Skeletal muscle cell (primary cell): ENCODE data around the gene KISS1R.
A peak's percentile ranks its signal among the peaks of the same experiment; 100 is the strongest.

Experiments
- DNase-seq: peaks from one replicate; pipeline ENCODE4 v3.0.0-alpha.2; 2010; ENCODE audit warnings: low read depth
- H3K4me3 ChIP-seq: 2 replicates; pipeline ENCODE4 v1.5.1; 2011; ENCODE audit warnings: low read depth, mild to moderate bottlenecking, control low read depth, low read length, moderate library complexity

KISS1R gene

DNA sequence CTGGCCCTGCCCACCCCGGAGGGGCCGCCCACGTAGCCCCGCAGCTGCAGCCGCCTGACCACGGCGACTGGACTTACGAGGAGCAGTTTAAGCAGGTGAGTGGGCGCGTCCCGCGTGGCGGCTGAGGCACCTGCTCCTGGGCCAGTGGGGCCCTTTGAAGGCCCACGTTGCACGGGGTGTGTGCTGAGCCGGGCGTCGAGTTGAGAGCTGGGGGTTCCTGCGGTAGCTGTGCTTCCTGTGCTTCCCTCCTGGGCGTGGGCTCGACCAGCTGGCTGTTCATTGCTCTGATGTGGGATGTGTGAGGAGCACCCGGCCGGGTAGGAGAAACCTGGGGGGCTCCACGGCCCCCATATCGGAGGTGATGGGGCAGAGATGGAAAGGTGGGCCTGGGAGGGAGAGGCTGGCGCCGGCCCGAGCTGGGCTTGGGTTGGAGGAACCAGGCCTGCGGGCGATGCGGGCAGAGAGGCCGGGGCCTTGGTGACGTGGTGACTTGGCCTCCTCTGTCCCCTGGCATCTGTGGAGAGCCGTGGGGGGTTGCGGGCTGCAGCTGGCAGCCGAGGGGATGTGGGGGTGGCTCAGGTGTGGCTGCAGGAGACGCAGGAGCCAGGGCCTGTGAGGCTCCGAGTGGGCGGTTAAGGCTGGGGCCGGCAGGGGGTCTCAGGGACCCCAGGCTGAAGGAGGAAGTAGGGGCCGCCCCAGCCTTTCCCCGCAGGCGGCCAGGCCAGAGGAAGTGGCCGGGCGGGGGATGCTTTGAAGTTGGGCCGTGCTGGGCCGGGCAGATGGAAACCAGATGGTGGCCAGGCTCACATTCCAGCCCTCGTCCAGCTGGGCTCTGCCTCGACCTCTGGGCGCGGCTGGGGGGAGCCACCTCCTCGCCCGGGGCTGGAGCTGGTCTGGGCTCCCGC, 15.8 kb downstream of the KISS1R start:
- peak overlapping the region; percentile 7 for H3K4me3 ChIP-seq
- peak; percentile 54 for DNase-seq

DNA sequence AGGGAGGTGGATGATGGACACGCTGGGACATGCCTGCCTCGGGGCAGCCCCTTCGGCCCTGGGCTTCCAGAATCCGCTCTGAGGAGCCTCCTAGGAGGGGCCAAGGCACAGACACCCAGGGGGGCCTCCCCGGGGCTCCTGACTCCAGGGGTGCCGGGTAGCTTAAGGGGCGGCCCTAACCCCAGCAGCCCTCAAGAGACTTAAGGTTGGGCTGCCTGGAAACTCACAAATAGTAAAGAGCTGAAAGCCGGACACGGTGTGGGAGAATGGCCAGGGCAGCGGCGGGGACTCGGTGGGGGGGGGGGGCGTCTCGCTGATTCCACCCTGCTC, 16.4 kb downstream of the KISS1R start:
- no peak for DNase-seq
- peak overlapping the region; percentile 6 for H3K4me3 ChIP-seq

DNA sequence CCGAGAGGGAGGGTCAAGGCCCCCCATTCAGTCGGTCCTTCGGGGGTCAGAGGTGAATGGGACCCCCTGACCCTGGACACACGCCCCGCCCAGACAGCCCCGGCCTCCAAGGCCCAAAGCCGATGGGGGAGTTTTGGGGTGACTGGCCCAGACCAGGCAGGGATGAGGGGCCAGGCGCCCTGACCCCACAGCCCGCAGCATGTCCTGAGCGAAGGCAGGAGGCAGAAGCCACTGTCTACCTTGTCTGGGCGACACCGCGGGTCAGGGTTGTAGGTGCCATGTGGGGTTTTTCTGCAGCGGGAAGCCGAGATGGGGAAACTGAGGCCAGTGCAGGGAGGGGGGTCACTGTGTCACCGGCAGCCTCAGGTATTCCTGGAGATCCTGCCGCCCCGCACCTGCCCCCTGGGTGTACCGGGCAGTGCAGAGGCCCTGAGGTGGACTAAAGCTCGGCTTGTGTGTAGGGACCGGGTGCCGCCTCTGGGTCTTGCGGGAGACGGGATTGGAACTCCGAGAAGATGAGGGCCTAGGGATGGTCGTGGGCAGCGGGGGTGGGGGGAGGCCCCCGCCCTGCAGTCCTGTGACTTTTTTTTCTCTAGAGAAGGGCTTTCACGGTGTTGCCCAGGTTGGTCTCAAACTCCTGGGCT, 17.2 kb downstream of the KISS1R start:
- no peak for DNase-seq
- H3K4me3 ChIP-seq: no peak overlapping the region

DNA sequence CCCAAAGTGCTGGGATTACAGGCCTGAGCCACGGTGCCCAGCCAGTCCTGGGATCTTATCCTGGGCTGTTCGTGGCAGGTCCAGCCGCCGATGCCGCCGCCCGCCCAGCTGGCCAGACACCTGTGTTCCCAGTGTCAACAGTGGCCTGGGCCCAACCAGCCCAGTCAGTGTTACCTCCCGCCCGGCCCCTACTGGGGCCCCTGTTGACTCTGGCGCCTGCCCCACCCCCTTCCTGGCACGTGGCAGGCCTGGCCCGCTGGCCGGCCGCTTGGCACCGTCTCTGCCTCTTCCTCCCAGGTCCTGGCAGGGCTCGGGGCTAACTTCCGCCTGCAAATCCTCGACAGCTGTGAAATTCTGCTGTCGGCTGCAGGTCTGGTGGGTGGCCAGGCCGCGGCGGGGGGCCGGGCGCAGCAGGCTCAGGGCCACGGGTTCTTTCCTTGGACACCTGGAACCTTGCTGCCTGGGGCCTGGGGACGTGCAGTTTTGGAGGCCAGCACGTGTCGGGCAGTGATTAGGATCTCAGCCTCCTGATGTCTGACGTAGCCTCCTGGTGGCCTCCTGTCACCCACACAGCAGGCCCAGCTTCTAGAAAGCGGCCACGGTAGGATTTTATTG, 17.8 kb downstream of the KISS1R start:
- DNase-seq: peak; percentile 38
- H3K4me3 ChIP-seq: no peak overlapping the region

DNA sequence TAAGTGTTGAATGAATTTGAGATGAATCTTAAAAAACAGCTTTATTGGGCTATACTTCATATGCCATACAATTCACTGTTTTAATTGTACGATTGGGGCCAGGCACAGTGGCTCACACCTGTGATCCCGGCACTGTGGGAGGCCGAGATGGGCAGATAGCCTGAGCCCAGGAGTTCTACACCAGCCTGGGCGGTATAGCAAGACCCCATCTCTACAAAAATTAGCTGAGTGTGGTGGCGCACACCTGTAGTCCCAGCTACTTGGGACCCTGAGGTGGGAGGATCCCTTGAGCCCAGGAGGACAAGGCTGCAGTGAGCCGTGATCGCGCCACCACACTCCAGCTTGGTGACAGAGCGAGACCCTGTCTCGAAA, 19.0 kb downstream of the KISS1R start:
- no peak overlapping the region for H3K4me3 ChIP-seq
- no peak for DNase-seq

DNA sequence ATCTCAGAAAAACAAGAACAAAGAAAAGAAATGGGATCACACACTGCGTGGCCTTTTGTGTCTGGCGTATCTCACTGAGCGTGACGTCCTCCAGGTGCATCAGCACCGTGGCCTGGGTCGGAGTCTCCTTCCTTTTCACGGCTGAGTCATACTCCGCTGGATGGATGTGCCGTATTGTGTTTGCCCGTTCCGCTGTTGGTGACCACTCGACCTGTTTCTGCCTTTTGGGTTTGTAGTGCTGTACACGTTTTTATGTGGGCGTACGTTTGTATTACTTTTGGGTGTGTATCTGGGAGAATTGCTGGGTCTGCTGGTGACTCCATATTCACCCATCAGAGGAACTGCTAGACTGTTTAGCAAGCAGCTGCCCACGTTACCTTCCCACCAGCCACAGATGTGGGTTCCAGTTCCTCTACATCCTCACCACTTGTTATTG, 20.1 kb downstream of the KISS1R start:
- DNase-seq: no peak
- no peak overlapping the region for H3K4me3 ChIP-seq

DNA sequence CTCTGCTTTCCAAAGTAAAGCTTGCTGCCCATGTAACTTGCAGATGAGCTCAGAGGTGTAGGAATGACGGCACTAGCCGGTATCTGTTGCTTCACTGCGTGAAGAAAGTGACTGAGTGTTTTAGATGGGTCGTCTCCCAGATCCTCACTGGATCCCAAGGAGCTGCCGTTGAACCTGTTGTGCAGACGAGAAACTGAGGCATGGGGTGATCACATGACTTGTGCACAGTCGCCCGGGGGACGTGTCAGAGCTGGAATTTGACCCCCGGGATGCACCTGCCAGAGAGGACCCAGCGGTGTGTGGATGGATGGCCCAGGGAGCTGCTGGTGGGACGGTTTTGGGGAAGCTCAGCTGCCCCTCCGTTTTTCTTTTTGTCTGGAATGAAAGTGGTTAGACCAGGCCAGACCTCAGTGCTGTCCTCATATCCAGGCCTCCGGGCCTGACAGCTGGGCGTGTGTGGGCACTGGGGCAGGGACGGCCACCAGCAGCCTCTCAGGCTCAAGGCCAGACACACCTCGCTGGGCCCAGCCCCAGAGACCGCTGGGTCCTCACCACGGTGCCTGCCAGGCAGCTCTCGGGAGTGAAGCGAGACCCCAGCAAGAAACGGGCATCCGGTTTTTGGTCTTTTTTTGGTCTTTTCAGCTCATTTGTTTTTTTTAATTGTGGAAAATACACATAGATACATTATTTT, 21.2 kb downstream of the KISS1R start:
- DNase-seq: no peak
- H3K4me3 ChIP-seq: no peak overlapping the region

DNA sequence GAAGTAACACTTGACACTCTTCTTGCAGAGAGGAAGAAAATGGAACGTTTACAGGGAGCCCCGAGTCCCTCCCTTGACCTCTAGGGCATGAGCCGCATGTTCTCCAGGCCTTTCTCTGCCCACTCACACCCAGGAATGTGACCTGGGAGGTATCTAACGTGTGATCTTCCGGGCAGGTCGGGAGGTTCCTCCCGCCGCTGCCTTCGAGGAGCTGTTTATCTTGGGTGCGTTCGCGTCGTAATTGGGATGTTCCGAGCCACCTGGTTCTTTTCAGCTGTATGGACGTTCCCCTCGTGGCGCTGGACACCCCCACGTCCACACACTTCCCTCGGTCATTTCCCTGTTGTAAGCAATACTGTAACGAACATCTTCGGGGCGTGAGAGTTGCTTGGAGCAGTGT, 22.3 kb downstream of the KISS1R start:
- DNase-seq: no peak
- H3K4me3 ChIP-seq: no peak overlapping the region

DNA sequence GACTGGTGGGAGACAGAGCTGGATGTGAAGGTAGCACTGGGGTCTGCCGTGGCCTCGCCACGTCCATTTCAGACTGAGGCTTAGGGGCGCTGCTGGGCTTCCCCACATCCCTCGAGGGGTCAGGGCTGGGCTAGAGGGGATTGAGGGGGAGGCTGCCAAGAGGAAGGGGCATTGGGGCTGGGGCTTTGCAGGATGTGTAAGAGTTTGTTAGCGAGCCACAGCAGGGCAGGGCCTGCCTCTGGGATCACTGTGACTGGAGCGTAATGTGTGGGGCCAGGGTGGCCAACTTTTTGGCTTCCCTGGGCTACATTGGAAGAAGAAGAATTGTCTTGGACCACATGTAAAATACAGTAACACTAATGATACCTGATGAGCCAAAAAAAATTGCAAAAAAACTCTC, 22.8 kb downstream of the KISS1R start:
- H3K4me3 ChIP-seq: no peak overlapping the region
- DNase-seq: no peak

DNA sequence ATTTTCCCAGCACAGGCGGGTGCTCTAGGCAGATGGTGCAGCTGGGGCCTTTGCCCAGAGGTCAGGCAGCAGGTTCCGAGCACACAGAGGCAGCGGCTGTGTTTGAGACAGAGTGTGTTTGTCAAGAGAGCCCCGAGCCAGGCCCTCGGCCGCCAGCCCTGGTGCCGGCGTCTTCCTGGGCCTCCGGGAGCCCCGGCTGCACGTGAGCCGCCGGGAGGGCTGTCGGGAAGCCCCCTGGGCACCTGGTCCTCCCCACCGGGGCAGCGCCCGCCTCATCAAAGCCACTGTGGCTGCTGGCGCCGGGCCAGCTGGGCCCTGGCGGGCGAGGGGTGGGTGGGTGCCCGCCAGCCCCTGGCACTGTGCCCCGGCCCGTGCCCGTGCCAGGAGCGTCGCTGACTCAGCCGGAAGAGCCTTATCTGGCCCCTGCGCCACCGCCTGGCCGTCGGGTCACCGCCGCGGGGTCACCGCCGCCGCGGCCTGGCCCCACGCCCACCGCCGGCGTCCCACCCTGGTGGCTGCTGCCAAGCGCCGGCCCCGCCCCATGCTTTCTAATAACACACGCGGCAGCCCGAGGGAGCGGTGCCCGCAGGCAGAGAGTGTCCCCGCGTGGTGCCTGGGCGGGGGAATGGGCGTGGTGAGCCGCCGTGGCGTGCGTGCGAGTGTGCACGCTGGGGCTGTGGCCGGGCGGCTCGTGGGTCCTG, 23.6 kb downstream of the KISS1R start:
- no peak overlapping the region for H3K4me3 ChIP-seq
- no peak for DNase-seq

DNA sequence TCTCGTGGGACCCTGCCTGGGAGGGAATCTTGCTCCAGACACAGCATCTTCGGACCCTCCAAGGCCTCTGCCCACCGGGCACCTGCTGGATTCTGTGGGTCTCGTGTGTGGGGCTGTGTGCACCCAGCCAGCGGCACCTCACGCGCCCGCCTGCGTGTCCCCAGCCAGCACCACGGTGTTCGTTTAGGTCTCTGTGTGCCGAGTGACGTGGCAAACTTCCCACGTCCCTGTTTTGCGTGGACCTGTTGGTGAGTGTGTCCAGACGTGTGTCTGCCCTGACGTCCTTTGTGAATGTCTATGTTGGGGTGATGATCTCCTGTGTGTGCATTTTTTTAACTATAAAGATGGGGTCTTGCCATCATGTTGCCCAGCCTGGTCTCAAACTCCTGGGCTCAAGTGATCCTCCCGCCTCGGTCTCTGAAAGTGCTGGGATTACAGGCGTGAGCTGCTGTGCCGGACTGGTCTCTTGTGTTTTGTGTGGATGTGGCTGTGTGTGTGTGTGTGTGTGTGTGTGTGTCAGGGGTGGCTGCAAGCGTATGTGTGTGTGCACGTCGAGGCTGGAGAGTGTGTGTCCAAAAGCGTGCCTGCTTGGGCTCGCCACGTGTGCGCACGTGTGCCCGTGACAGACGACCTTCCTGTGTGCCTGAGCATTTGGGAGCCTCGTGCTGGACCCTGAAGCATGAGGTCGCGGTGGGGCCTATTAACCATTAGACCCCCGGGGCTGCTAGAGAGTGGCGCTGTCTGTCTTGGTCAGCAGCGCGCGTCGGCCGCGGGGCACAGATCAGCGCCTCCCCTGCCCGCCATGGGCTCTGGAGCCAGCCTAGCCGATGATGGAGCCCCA, 24.4 kb downstream of the KISS1R start:
- DNase-seq: no peak
- H3K4me3 ChIP-seq: no peak overlapping the region

DNA sequence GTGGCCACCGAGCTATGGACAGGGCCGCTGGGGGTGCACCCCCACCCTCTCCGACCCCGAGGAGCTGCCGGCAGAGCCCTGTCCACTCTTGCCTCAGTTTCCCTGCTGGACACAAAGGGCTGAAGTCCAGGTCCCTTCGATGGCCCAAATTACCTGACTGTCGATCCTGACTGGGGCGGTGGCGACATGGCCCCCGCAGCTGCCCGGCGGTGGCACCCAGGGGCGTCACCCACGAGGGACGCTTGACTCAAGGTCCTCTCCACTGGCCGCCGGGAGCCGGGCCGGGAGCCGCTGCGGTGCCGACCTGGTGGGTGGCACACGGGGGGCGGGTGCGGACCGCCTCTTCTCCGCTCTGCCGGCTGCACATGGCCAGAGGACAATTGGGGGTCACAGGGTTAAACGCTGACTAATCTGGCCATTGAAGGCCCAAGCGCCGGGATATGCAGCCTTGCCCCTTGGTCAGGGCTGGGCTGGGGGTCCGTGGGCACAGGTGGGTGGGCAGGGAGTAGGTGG, 25.1 kb downstream of the KISS1R start:
- H3K4me3 ChIP-seq: no peak overlapping the region
- no peak for DNase-seq

DNA sequence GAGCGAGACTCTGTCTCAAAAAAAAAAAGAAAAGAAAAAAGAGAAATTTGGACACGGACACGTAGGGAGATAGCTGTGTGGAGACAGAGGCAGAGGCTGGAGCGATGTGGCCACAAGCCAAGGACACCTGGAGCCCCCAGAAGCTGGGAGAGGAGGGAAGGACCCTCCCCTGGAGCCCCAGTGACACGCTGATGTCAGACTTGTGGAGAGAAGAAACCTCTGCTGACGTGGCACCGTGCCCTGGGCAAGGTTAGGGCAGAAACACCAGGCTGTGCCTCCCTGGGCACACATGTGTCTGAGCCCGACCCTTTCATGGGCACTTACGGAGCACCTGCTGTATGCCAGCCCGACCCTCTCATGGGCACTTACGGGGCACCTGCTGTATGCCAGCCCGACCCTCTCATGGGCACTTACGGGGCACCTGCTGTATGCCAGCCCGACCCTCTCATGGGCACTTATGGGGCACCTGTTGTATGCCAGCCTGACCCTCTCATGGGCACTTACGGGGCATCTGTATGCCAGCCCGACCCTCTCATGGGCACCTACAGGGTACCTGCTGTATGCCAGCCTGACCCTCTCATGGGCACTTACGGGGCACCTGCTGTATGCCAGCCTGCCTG, 26.5 kb downstream of the KISS1R start:
- no peak overlapping the region for H3K4me3 ChIP-seq
- DNase-seq: no peak

DNA sequence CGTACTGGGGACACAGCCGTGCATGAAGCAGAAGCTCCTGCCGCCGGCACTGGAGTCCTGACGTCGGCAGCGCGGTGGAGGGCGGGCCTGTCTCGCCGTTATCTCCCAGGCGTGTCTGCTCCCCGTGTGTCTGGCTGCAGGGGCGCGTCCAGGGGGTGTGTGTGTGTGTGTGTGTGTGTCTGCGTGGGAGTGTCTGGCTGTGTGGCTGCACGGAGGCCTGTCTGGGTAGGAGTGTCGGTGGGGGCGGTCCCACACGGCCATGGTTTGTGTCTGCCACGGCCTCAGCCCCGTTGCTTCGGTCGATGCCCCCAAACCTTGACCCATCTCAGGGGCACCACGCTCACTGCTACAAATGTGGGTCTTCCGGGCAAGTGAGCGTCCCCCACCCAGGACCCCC, 27.0 kb downstream of the KISS1R start:
- no peak for DNase-seq

DNA sequence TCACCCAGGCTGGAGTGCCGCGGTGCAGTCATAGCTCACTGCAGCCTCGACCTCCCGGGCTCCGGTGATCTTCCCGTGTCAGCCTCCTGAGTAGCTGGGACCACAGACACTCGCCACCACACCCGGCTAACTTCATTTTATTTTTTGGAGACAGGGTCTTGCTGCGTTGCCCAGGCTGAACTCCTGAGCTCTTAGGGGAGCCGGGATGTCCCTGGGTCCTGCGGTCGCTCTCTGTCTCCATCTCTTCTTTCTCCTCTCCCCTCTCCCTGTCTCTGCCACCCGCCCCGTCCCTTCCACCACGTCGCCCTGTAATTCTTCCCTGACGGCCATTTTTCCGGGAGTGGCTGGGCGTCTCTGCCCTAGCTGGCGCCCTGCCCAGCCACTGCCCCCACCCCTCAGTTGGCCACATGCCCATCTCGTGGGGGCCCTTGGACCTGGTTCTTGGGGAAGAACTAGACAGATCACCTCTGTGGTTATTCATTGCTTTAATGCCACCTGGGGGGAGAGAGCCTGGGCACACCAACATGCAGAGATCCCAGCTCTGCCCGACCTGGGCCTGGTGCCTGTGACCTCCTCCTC, 27.6 kb downstream of the KISS1R start:
- H3K4me3 ChIP-seq: no peak overlapping the region
- no peak for DNase-seq

More for the DNA sequence above, 27.0 kb downstream of the KISS1R start:
- no peak overlapping the region for H3K4me3 ChIP-seq

DNA sequence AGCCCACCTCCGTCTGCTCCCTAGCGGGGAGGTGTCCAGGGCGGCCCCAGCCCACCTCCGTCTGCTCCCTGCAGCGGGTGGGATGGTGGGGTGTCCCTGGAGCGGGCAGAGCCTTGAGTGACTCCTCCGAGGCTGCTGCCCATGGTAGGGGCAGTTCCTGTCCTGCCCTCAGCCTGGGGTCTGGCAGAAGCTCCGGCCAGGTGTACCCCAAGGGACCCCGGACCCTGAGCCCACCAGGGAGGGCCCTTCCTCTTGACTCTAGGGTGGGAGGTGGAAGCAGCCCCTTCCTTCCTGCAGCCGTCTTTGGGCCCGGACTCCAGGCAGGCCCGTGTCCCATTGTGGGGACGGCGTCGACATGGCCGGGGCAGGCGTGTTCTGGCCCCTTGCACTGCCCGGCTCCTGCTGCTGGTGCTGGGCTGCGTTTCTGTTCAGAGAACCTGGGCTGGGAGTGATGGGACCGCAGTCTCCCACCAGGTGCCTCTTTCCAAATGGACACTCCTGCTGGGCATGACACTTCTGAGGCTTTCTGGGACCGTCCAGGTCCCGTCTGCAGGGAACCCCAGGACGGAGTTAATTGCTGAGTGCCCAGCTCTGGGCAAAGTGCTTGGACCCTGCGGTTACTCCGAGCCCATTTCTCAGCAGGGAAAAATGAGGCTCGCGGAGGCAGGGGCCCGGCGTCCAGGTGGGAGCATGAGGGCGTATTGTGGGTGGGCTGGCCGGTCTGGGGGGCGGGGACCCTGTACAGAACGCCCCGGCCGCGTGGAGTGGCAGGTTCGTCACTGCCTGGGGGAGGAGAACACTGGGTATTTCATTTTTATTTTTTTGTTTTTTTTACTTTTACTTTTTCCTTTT, 28.5 kb downstream of the KISS1R start:
- no peak overlapping the region for H3K4me3 ChIP-seq
- DNase-seq: no peak
